AG04450 (cell line): ENCODE results near the gene RACGAP1. TPM values are rescaled to one million over a fixed set of nuclear protein-coding genes. Genes with fewer than 3 reads are reported as not detected.

Experiments
- CTCF ChIA-PET: fragments of 300-600, 350-600 bp; formaldehyde crosslinking; extraction: SDS; loops from one replicate; lab custom pipeline; 2022; ENCODE audit warnings: antibody characterized with exemption, inconsistent platforms; lab: Charles Lee
- POLR2A ChIA-PET: fragments of 350-600 bp; formaldehyde crosslinking; extraction: SDS; loops from one replicate; lab custom pipeline; 2021; ENCODE audit warnings: antibody characterized with exemption, inconsistent platforms; lab: Yijun Ruan, JAX
- DNase-seq: peaks from one replicate; pipeline ENCODE4 v3.0.0-alpha.2; 2011; ENCODE audit warnings: low read depth, low spot score
- H3K27ac ChIP-seq: one replicate; pipeline ENCODE4 v1.5.1; 2012; ENCODE audit warnings: low read depth, low read length, control low read depth
- H3K27me3 ChIP-seq: one replicate; pipeline ENCODE4 v1.6.0; 2012; ENCODE audit warnings: low read length; ENCODE audit not compliant: control insufficient read depth, insufficient read depth
- H3K4me3 ChIP-seq: 2 replicates; pipeline ENCODE4 v1.5.1; 2011; ENCODE audit warnings: mild to moderate bottlenecking, low read depth, low read length, control low read depth
- H3K9me3 ChIP-seq: 2 replicates; pipeline ENCODE4 v1.5.1; 2012; ENCODE audit warnings: low read length; ENCODE audit not compliant: control insufficient read depth, insufficient read depth
- CTCF ChIP-seq: IDR thresholded peaks from 2 replicates; pipeline ENCODE4 v1.5.1; 2011; ENCODE audit warnings: low read depth, low read length, control low read depth, inconsistent platforms
- polyA plus RNA-seq: library from polyadenylated mRNA; depleted of rRNA; stranded (reverse); fragments of >200 nt; gene quantifications from 2 replicates; pipeline ENCODE4 v1.2.3, GENCODE V29; 2011

Gene RACGAP1
- polyA plus RNA-seq, 1 experiment: 26.2 TPM

GRCh38 chr12:49979791-49980190, 45.5 kb downstream of the RACGAP1 start:
- DNase-seq: no peak
- POLR2A ChIA-PET: no interaction called here

GRCh38 chr12:49979016-49979586, 46.2 kb downstream of the RACGAP1 start:
- no peak for TF ChIP-seq CTCF
- no peak for DNase-seq
- H3K27me3 ChIP-seq: peaks cover 2% of the 10 kb centered on the region
- CTCF ChIA-PET: interaction anchor here (1.5 to 7.0 kb wide), 3 partner anchors 11 to 91 kb away, joined by 5 to 102 read pairs (median 7); no protein-coding TSS in a partner anchor
- POLR2A ChIA-PET: no interaction called here
- no peaks in the 10 kb centered on the region for H3K9me3 ChIP-seq
- no peak overlapping the region for H3K4me3 ChIP-seq
- no peak overlapping the region for H3K27ac ChIP-seq

More at GRCh38 chr12:49979791-49980190, 45.5 kb downstream of the RACGAP1 start:
- no peaks in the 10 kb centered on the region for H3K27me3 ChIP-seq
- CTCF ChIA-PET: interaction anchor here (0.7 to 7.0 kb wide), 3 partner anchors 12 to 100 kb away, joined by 3 to 102 read pairs (median 4); no protein-coding TSS in a partner anchor
- H3K27ac ChIP-seq: no peak overlapping the region
- no peak for TF ChIP-seq CTCF
- H3K4me3 ChIP-seq: no peak overlapping the region
- no peaks in the 10 kb centered on the region for H3K9me3 ChIP-seq

GRCh38 chr12:49978125-49978524, 47.2 kb downstream of the RACGAP1 start:
- CTCF ChIA-PET: interaction anchor here (0.8 to 7.0 kb wide), 5 partner anchors 10 to 92 kb away, joined by 3 to 102 read pairs (median 5); no protein-coding TSS in a partner anchor
- TF ChIP-seq CTCF: no peak

GRCh38 chr12:49976557-49976956, 48.7 kb downstream of the RACGAP1 start:
- Histone ChIP-seq H3K27ac (no peak overlapping the region), H3K4me3 (no peak overlapping the region), H3K9me3 (no peaks in the 10 kb centered on the region), H3K27me3 (peaks cover 8% of the 10 kb centered on the region)
- ChIA-PET CTCF (interaction anchor here (0.5 to 2.9 kb wide), 3 partner anchors 9 to 94 kb away, joined by 3 to 26 read pairs (median 3); no protein-coding TSS in a partner anchor), POLR2A (no interaction called here)
- TF ChIP-seq CTCF: no peak
- no peak for DNase-seq

More at GRCh38 chr12:49978125-49978524, 47.2 kb downstream of the RACGAP1 start:
- no peak overlapping the region for H3K4me3 ChIP-seq
- POLR2A ChIA-PET: no interaction called here
- no peaks in the 10 kb centered on the region for H3K9me3 ChIP-seq
- peaks cover 2% of the 10 kb centered on the region for H3K27me3 ChIP-seq
- no peak overlapping the region for H3K27ac ChIP-seq
- DNase-seq: no peak

- Histone ChIP-seq H3K4me3 (no peak overlapping the region), H3K27ac (no peak overlapping the region), H3K9me3 (no peaks in the 10 kb centered on the region), H3K27me3 (peaks cover 18% of the 10 kb centered on the region)
- POLR2A ChIA-PET: no interaction called here
- DNase-seq: no peak
- no peak for TF ChIP-seq CTCF
- CTCF ChIA-PET: interaction anchor here (0.5 to 11.1 kb wide), 11 partner anchors 7 to 95 kb away, joined by 3 to 89 read pairs (median 4); no protein-coding TSS in a partner anchor
Measured at GRCh38 chr12:49975318-49975761, 50.0 kb downstream of the RACGAP1 start.
